ENCODE data around the gene MED19. TPM values are rescaled to one million over a fixed set of nuclear protein-coding genes. Genes with fewer than 3 reads are reported as not detected.

The MED19 gene
- total RNA-seq, 1 donor from 2014 or later, result 21.6 TPM

GRCh38 chr11:57752954-57753353, 40.9 kb upstream of the MED19 start:
- no peak for TF ChIP-seq EZH2 (IDR thresholded peaks at IDR 0.05; ENCODE audit: insufficient read depth, low read length)
- TF ChIP-seq, protein P1, sequence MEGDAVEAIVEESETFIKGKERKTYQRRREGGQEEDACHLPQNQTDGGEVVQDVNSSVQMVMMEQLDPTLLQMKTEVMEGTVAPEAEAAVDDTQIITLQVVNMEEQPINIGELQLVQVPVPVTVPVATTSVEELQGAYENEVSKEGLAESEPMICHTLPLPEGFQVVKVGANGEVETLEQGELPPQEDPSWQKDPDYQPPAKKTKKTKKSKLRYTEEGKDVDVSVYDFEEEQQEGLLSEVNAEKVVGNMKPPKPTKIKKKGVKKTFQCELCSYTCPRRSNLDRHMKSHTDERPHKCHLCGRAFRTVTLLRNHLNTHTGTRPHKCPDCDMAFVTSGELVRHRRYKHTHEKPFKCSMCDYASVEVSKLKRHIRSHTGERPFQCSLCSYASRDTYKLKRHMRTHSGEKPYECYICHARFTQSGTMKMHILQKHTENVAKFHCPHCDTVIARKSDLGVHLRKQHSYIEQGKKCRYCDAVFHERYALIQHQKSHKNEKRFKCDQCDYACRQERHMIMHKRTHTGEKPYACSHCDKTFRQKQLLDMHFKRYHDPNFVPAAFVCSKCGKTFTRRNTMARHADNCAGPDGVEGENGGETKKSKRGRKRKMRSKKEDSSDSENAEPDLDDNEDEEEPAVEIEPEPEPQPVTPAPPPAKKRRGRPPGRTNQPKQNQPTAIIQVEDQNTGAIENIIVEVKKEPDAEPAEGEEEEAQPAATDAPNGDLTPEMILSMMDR (IDR thresholded peaks at IDR 0.05; ENCODE audit: insufficient read depth, low read depth, low read length), result no peak
- no peaks in the 10 kb centered on the region for H3K36me3 Mint-ChIP-seq (ENCODE audit: low read depth, unreplicated experiment)

GRCh38 chr11:57751676-57752253, 39.8 kb upstream of the MED19 start, which contains the start of gene BTBD18:
Gene BTBD18, minus strand, starts transcription at chr11:57751819. Its CDS starts 631 bp downstream, at chr11:57751188.
- peak within 1 kb of the TSS; percentile 69 for H3K27ac Mint-ChIP-seq (ENCODE audit: unreplicated experiment)
- FAIRE-seq (peak; percentile 66), DNase-seq (ENCODE audit: low read depth) (no peak)

More at GRCh38 chr11:57752954-57753353, 40.9 kb upstream of the MED19 start:
- H3K27ac ChIP-seq (ENCODE audit: low read depth, low read length), result no peak overlapping the region
- no peak overlapping the region for H3K4me2 ChIP-seq (ENCODE audit: low read length)
- H3K79me2 ChIP-seq (ENCODE audit: insufficient read depth, low read length), result no peaks in the 10 kb centered on the region
- H3K9ac ChIP-seq (ENCODE audit: low read length), result no peak overlapping the region
- H3K4me3 ChIP-seq (ENCODE audit: insufficient read depth, low read depth, low read length), result no peak overlapping the region
- H3K27me3 Mint-ChIP-seq (ENCODE audit: low read depth, unreplicated experiment), result no peaks in the 10 kb centered on the region
- no peaks in the 10 kb centered on the region for H3K4me1 ChIP-seq (ENCODE audit: insufficient read depth, low read length)
- no peaks in the 10 kb centered on the region for H3K9me3 Mint-ChIP-seq (ENCODE audit: unreplicated experiment)
- H3K27me3 ChIP-seq (ENCODE audit: insufficient read depth, low read length), result no peaks in the 10 kb centered on the region
- no peaks in the 10 kb centered on the region for H3K9me3 ChIP-seq (ENCODE audit: insufficient read depth, low read depth, low read length)
- H3K4me3 Mint-ChIP-seq (ENCODE audit: unreplicated experiment), result no peak overlapping the region
- no peak overlapping the region for H2AFZ ChIP-seq (ENCODE audit: low read depth, low read length)
- H3K27ac Mint-ChIP-seq (ENCODE audit: unreplicated experiment), result peak overlapping the region; percentile 18
- no peaks in the 10 kb centered on the region for H3K36me3 ChIP-seq (ENCODE audit: insufficient read depth, low read length)
- DNase-seq (ENCODE audit: low read depth) (no peak), FAIRE-seq (no peak)
- peaks cover 2% of the 10 kb centered on the region for H3K4me1 Mint-ChIP-seq (ENCODE audit: low read depth, unreplicated experiment)
- no peaks in the 10 kb centered on the region for H4K20me1 ChIP-seq (ENCODE audit: insufficient read depth, low read length)

More at GRCh38 chr11:57751676-57752253, 39.8 kb upstream of the MED19 start, which contains the start of gene BTBD18:
- no peaks in the 10 kb centered on the region for H3K27me3 ChIP-seq (ENCODE audit: insufficient read depth, low read length)
- no peaks in the 10 kb centered on the region for H3K79me2 ChIP-seq (ENCODE audit: insufficient read depth, low read length)
- no peak within 1 kb of the TSS for H3K4me3 ChIP-seq (ENCODE audit: insufficient read depth, low read depth, low read length)
- Mint-ChIP-seq H3K36me3 (ENCODE audit: low read depth, unreplicated experiment) (peaks cover 3% of the 10 kb centered on the region), H3K9me3 (ENCODE audit: unreplicated experiment) (no peaks in the 10 kb centered on the region), H3K27me3 (ENCODE audit: low read depth, unreplicated experiment) (no peaks in the 10 kb centered on the region), H3K4me3 (ENCODE audit: unreplicated experiment) (no peak within 1 kb of the TSS), H3K4me1 (ENCODE audit: low read depth, unreplicated experiment) (peaks cover 2% of the 10 kb centered on the region)
- H3K9ac ChIP-seq (ENCODE audit: low read length), result no peak within 1 kb of the TSS
- H3K9me3 ChIP-seq (ENCODE audit: insufficient read depth, low read depth, low read length), result no peaks in the 10 kb centered on the region
- no peaks in the 10 kb centered on the region for H4K20me1 ChIP-seq (ENCODE audit: insufficient read depth, low read length)
- no peak within 1 kb of the TSS for H2AFZ ChIP-seq (ENCODE audit: low read depth, low read length)
- H3K36me3 ChIP-seq (ENCODE audit: insufficient read depth, low read length), result no peaks in the 10 kb centered on the region
- no peak within 1 kb of the TSS for H3K4me2 ChIP-seq (ENCODE audit: low read length)
- H3K27ac ChIP-seq (ENCODE audit: low read depth, low read length), result no peak within 1 kb of the TSS
- no peaks in the 10 kb centered on the region for H3K4me1 ChIP-seq (ENCODE audit: insufficient read depth, low read length)
- TF ChIP-seq EZH2 (IDR thresholded peaks at IDR 0.05; ENCODE audit: insufficient read depth, low read length), result no peak
- TF ChIP-seq, protein P1 (IDR thresholded peaks at IDR 0.05; ENCODE audit: insufficient read depth, low read depth, low read length), result peak; percentile 54
